ENCODE data around the gene EPS8. TPM values are rescaled to one million over a fixed set of nuclear protein-coding genes. Genes with fewer than 3 reads are reported as not detected.

EPS8 gene
- polyA plus RNA-seq, 1 donor (not counting 4 experiments of a cell fraction or from before 2014, with no cell fraction given) = 4.0 TPM

GRCh38 chr12:15574353-15574752, 214.8 kb downstream of the EPS8 start:
- Histone ChIP-seq H3K9me1 (ENCODE audit: control insufficient read depth, extremely low read depth, insufficient read depth, low read length) (no peaks in the 10 kb centered on the region), H3K27ac (ENCODE audit: control insufficient read depth, insufficient read depth, low read length) (no peak overlapping the region), H3K27me3 (ENCODE audit: control insufficient read depth, extremely low read depth, insufficient read depth, low read length) (no peaks in the 10 kb centered on the region), H3K4me2 (ENCODE audit: control insufficient read depth, extremely low read depth, insufficient read depth, low read depth, low read length) (no peak overlapping the region), H3K36me3 (ENCODE audit: control insufficient read depth in 2 of 2, extremely low read depth in 1 of 2, insufficient read depth in 2 of 2, low read length in 2 of 2) (no peaks in the 10 kb centered on the region), H3K9me3 (ENCODE audit: control insufficient read depth, low read depth, low read length) (no peaks in the 10 kb centered on the region), H3K9ac (ENCODE audit: control insufficient read depth, extremely low read depth, insufficient read depth, low read length) (no peak overlapping the region), H4K20me1 (ENCODE audit: control insufficient read depth, extremely low read depth, insufficient read depth, low read length) (no peaks in the 10 kb centered on the region), H3K79me2 (ENCODE audit: control insufficient read depth, insufficient read depth, low read length) (no peaks in the 10 kb centered on the region), H2AFZ (ENCODE audit: control insufficient read depth, low read length) (no peak overlapping the region), H3K4me1 (ENCODE audit: control insufficient read depth, extremely low read depth, insufficient read depth, low read length) (no peaks in the 10 kb centered on the region), H3K4me3 (ENCODE audit: control insufficient read depth in 2 of 3, extremely low read depth in 1 of 3, insufficient read depth in 2 of 3, low read depth in 1 of 3, low read length in 3 of 3) (no peak overlapping the region)
- DNase-seq (ENCODE audit: low read depth, low spot score) (no peak), FAIRE-seq (no peak)
- dilution Hi-C loops (cut with MboI; ENCODE audit: extremely low pct_ligation_motif_present, low sequenced_read_pairs) = no loop called here
- TF ChIP-seq EZH2 (IDR thresholded peaks at IDR 0.05; ENCODE audit: low read length) (no peak), CTCF (optimal IDR thresholded peaks at IDR 0.05 in 1 of 3, IDR thresholded peaks at IDR 0.05 in 1 of 3, conservative IDR thresholded peaks at IDR 0.05 in 1 of 3; ENCODE audit: extremely low read depth in 1 of 3, insufficient read depth in 2 of 3, low read length in 3 of 3) (no peak)

Small RNA genes within 50 kb of the gene (small RNA-seq; reads per million reads assigned to genes)
- gene RNU6-251P (ENCODE audit: insufficient read length in 3 of 3, low read depth in 3 of 3, low replicate concordance in 1 of 3) = 0 reads per million in 3 experiments

Other genes starting within 250 kb of the EPS8 start
- gene STRAP, start 93.0 kb upstream of the EPS8 start, polyA plus RNA-seq = 114 to 210 TPM (median 168 TPM) in 3 replicates
- gene DERA, start 121.9 kb upstream of the EPS8 start, polyA plus RNA-seq = 22.2 to 34.2 TPM (median 28.5 TPM) in 3 replicates